Body of pancreas (tissue), 4 donors: ENCODE measurements around the gene GNA15.

Experiments used
- POLR2A ChIP-seq, 3 donors: fragments of 450-650 bp; IDR thresholded peaks; one replicate each; pipeline ENCODE4 v1.6.1; 2016; ENCODE audit warnings: antibody characterized with exemption in 3 of 3, mild to moderate bottlenecking in 2 of 3
- TF ChIP-seq, protein P1 (sequence below), 7 experiments: fragments of 450-650 bp in 4 of 7; fragments of 200-600 bp in 3 of 7; sonication (generic) in 3 of 7; IDR thresholded peaks; one replicate each; pipeline ENCODE4 v1.5.1; 2016 to 2019; ENCODE audit warnings: antibody characterized with exemption in 7 of 7

DNA sequence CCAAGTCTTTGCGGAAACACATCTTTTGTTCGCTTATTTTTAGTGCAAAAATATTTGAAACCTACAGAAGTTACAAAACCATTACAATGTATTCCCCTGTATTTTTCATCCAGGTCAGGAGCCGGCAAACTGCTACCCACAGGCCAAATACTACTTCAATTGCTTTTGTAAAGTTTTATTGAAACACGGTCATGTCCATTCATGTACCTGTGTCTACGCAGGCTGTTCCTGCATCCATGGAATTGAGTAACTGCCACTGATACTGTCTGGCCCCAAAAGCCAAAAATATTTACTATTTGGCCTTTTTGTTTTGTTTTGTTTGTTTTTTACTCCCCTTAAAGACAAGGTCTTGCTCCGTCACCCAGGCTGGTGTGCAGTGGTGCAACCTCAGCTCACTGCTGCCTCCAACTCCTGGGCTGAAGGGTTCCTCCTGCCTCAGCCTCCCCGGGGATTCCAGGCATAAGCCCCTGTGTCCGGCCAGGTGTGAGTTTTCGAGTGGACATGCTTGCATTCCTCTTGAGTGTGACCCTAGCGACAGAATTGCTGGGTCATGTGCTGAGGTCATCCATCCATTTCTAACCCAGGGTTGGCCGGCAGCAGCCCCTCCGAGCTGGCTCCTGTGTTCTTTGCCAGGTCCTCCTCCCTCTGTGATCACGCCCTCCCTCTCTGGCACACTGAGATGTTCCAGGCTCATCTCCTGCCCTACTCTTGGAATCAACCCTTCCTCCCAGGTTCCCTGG, 31.9 kb downstream of the GNA15 start:
- TF ChIP-seq, protein P1, sequence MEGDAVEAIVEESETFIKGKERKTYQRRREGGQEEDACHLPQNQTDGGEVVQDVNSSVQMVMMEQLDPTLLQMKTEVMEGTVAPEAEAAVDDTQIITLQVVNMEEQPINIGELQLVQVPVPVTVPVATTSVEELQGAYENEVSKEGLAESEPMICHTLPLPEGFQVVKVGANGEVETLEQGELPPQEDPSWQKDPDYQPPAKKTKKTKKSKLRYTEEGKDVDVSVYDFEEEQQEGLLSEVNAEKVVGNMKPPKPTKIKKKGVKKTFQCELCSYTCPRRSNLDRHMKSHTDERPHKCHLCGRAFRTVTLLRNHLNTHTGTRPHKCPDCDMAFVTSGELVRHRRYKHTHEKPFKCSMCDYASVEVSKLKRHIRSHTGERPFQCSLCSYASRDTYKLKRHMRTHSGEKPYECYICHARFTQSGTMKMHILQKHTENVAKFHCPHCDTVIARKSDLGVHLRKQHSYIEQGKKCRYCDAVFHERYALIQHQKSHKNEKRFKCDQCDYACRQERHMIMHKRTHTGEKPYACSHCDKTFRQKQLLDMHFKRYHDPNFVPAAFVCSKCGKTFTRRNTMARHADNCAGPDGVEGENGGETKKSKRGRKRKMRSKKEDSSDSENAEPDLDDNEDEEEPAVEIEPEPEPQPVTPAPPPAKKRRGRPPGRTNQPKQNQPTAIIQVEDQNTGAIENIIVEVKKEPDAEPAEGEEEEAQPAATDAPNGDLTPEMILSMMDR (IDR thresholded peaks at IDR 0.05): no peak
- TF ChIP-seq POLR2A (IDR thresholded peaks at IDR 0.05): no peak
